HG03558 (cell line): ENCODE measurements around the gene ARHGDIG.

Source experiments
- ATAC-seq: cut with Tn5 transposase; IDR thresholded peaks from one replicate; pipeline ENCODE4 v1.9.1; 2021; ENCODE audit warnings: moderate number of reproducible peaks; ENCODE audit not compliant: unreplicated experiment; ENCODE audit errors: extremely low read depth

ARHGDIG gene

GRCh38 chr16:278863-279366 is 1.5 kb upstream of the ARHGDIG start:
- ATAC-seq: no peak

DNA sequence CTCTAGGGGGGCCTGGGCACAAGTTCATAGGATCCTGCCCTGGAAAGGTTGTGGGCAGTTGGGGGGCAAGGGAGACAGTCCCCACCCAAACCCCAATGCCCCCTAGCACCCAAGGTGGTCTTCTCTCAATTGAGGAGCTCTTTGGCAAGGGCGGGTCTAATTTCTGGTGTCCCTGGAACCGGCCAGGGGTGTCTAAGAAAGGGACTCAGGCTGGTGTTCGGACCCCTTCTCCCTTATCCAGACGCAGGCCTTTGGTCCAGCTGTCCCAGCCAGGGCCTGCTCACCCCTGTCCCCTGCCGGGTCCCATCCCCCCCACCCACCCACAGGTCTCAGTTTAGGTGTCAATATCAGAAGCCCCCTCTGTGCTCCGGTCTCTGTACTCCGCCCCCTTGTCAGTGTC is 860 bp upstream of the ARHGDIG start:
- no peak for ATAC-seq

DNA sequence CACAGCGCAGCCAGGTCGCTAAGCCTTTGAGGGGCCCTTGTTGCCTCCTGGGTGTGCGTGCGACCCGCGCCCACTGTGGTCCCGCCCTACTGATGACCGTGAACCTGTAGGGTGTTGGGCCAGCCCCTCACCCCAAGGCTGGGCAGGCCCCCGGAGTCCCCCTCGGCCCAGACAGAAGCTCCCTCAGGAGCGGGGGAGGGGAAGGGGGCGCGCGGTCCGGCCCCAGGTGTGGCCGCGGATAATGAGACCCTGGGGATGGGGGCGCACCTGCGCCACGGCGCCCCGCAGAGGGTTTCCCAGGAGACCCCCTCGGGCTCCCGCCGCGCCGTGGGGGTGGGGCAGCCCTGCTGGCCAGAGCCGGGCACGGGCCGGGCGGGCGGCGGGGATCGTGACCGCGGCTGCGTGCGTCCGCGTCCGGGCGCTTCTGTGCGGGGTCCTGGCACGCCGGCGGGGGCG is 358 bp upstream of the ARHGDIG start:
- ATAC-seq: no peak

- ATAC-seq: no peak
Measured at GRCh38 chr16:280991-281659, 734 bp downstream of the ARHGDIG start.

DNA sequence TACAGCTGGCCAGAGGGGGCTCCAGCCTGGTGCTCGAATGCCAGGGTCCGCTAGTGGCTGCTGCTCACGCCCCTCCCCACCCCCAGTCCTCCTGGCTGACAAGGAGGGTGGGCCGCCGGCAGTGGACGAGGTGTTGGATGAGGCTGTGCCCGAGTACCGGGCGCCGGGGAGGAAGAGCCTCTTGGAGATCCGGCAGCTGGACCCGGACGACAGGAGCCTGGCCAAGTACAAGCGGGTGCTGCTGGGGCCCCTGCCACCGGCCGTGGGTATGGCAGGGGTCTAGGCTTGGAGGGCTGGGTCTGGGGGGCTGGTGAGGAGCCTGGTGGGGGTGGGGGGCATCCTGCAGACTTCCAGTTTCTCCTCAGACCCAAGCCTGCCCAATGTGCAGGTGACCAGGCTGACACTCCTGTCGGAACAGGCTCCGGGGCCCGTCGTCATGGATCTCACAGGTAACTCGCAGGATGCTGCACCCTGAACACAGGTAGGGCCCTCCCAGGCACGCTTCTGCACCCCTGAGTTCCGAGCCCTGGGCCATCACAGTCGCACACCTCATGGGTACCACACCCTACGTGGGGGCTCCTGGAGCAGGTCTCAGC is 1.4 kb downstream of the ARHGDIG start:
- no peak for ATAC-seq

- no peak for ATAC-seq
Measured at GRCh38 chr16:282491-282890, 2.1 kb downstream of the ARHGDIG start.

DNA sequence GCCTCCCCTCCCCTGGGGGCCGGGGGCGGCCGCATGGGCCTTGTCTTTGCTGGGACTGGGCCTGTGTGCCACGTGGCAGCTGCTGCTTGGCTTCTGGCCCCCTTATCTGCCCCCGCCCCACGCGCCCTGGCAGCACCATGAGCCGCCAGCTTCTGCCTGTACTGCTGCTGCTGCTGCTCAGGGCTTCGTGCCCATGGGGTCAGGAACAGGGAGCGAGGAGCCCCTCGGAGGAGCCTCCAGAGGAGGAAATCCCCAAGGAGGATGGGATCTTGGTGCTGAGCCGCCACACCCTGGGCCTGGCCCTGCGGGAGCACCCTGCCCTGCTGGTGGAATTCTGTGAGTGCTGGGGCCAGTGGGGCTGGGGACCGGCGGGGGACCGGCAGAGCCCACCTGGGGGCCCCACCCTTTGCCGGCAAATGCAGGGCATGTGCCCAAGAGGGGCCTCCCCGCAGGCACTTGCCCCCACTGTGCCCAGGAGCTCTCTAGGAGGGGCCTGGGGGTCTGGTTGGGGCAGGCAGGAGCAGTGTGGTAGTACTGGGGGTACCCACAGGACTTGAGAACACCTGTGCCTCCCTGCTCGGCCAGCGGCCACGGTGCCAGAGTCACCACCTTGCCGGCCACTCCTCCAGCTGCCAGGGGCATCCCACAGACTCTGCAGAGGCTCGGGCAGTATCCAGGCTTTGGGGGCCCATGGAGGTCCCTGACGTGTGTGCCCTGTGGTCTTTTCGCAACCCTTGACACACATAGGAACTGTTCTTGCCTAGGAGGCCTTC is 2.8 kb downstream of the ARHGDIG start, which contains the start of gene PDIA2:
Gene PDIA2, plus strand, starts transcription at position 132 of the 773 bp plus-strand sequence. Its CDS starts 6 bp downstream, at position 138.
- no peak for ATAC-seq

DNA sequence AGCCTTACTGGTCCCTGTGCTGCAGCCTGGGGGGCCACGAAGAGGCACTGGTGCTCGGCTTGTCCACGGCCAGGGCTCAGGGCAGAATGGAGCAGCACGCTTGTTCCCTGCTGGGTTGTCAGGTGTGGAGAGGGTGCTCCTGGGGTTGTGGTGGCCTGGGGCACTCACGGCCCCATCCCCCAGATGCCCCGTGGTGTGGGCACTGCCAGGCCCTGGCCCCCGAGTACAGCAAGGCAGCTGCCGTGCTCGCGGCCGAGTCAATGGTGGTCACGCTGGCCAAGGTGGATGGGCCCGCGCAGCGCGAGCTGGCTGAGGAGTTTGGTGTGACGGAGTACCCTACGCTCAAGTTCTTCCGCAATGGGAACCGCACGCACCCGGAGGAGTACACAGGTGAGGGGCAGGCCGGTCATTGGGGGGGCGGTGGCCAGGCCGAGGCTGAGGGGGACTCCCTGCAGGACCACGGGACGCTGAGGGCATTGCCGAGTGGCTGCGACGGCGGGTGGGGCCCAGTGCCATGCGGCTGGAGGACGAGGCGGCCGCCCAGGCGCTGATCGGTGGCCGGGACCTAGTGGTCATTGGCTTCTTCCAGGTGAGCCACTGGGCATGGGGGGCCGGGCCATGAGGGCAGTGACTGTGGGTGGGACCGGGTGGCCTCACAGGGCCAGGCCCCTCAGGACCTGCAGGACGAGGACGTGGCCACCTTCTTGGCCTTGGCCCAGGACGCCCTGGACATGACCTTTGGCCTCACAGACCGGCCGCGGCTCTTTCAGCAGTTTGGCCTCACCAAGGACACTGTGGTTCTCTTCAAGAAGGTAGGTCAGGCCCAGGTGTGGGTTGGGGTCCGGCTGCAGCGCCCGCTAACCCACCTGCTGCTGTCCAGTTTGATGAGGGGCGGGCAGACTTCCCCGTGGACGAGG is 4.1 kb downstream of the ARHGDIG start:
- no peak for ATAC-seq

- ATAC-seq: no peak
Measured at GRCh38 chr16:285146-286055, 5.0 kb downstream of the ARHGDIG start.

DNA sequence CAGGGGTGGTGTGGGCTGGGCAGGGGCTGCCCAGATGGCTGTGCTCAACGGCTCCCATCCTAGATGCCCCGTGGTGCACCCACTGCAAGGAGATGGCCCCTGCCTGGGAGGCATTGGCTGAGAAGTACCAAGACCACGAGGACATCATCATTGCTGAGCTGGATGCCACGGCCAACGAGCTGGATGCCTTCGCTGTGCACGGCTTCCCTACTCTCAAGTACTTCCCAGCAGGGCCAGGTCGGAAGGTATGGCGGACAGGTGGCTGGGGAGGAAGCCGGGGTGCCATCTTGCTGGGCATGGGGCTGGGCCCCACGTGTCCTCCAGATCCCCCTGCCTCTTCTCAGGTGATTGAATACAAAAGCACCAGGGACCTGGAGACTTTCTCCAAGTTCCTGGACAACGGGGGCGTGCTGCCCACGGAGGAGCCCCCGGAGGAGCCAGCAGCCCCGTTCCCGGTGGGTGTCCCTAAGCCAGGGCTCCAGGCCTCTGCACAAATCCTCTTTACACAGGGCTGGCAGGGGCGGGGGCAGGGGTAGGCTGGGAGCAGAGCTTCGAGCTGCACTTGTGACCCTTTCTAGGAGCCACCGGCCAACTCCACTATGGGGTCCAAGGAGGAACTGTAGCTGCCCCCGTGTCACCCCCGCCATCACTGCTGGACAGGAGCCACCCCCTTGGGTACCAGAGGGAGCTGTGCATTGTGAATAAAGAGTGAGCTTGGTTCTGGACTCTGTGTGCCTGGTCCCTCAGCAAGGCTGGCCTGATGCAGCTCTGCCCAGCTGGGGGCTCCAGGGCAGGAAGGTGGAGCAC is 6.3 kb downstream of the ARHGDIG start:
- ATAC-seq: no peak

- no peak for ATAC-seq
Measured at GRCh38 chr16:287298-287811, 7.0 kb downstream of the ARHGDIG start.

DNA sequence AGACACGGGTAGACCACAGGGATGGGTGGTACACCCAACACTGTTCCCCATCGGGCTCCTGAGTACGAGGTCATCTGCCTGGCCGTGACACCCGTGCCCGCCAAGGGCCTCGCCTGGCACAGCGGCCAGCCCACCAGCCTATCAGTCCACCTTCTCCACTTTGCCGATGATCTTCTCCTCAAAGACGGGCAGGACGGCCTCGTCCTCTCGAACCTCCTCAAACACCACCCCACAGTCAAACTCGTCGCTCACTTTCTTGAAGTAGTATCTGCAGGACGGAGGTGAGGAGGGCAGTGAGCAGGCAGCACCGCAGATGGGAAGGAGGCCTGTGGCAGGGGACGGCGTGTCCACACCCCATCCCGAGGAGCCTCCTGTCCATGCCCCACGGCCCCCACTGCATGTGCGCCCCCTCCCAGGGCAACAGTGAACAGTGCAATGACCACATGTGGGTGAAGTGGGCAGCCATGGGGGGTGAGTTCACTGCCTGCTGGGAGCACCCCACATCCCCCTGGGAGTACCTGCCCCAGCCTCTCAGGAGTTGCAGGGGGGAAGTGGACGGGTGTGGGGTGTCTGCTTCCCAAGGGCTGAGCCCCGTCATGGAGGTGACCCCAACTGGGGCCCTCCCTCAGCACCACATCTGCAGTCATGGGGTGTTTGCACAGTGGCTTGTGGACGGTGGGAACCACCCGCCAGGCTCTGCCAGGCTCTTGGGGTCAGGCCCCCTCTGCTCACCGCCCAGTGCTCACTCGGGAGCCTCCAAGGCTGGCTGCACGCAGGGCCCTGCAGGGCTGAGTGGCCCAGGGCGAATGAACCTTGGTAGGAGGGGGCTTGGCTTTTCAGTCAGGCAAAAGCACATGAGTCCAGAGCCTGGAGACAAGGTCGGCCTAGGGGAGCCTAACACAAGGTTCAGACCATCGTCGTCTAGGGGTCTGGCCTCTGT is 7.9 kb downstream of the ARHGDIG start:
- ATAC-seq: no peak

- ATAC-seq: no peak
Measured at GRCh38 chr16:289395-289997, 9.1 kb downstream of the ARHGDIG start.

GRCh38 chr16:290015-290680 is 9.8 kb downstream of the ARHGDIG start:
- ATAC-seq: no peak

DNA sequence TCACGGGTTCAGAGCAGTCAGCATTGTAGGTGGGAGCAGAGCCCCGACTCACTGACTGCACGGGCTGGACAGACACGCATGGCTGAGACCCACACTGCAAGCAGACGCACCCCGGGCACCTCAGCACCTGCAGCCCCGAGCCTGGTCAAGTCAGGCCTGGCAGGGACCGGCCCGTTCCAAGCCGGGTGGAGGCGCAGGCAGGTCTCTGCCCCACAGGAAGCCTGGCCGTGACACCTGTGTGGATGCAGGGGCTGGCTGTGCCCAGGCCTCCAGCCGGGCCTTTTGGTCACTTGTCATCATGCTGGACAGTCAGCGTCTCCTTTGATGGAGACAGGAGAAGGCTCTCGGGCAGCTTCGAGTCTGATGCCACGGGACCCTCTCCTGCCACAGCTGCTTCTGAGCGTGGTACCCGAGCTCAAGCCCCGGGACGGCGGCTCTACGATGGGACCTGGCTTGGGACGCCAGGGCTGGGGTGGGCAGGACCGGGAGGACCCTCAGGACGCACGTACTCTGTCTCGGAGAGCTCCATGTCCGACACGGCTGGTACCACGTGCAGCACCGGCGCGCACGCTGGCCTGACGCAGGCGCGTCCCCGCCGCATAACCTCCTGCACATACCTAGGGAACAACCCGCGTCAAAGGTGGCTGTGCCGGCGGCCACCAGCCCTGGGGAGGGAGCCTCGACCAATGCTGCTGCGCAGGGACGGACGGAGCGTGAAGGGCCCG is 10.5 kb downstream of the ARHGDIG start:
- no peak for ATAC-seq
